Naive thymus-derived CD4-positive, alpha-beta T cell (primary cell): Measurements from ENCODE around the gene SLC22A1. TPM values are rescaled to one million over a fixed set of nuclear protein-coding genes. Genes with fewer than 3 reads are reported as not detected.

ENCODE experiments used
- ATAC-seq: fragments of 150-1000 bp; cut with Tn5 transposase; 2 replicates; pipeline ENCODE4 v1.10.0; 2021; ENCODE audit warnings: mild to moderate bottlenecking, moderate library complexity
- CTCF ChIA-PET: fragments of 350-600 bp; sonication (Branson Sonifier 250); formaldehyde crosslinking; loops from one replicate; lab custom pipeline; 2021; ENCODE audit warnings: antibody characterized with exemption; lab: Charles Lee
- POLR2A ChIA-PET: fragments of 350-600 bp; sonication (Branson Sonifier 250); formaldehyde crosslinking; loops from one replicate; lab custom pipeline; 2021; ENCODE audit warnings: antibody characterized with exemption, inconsistent platforms; lab: Charles Lee
- DNase-seq, 9 donors: peaks; one replicate each; pipeline versions ENCODE4 v3.0.0 to v3.0.0-alpha.2; 2020 to 2022; ENCODE audit warnings: mixed read lengths in 1 of 9
- H3K27ac ChIP-seq: one replicate; pipeline ENCODE4 v1.7.0; 2013; ENCODE audit warnings: mild to moderate bottlenecking, low read depth, low read length, moderate library complexity
- H3K27me3 ChIP-seq, 2 donors: one replicate each; pipeline ENCODE4 v1.7.0; 2013; ENCODE audit warnings: low read length in 2 of 2, mild to moderate bottlenecking in 2 of 2, moderate library complexity in 2 of 2; ENCODE audit not compliant: control insufficient read depth in 2 of 2, insufficient read depth in 2 of 2
- H3K36me3 ChIP-seq, 3 experiments: 1 replicate in 2 of 3; 2 replicates in 1 of 3; pipeline ENCODE4 v1.7.0; 2013; ENCODE audit warnings: low read length in 3 of 3, mild to moderate bottlenecking in 3 of 3, moderate library complexity in 1 of 3; ENCODE audit not compliant: insufficient read depth in 3 of 3, control insufficient read depth in 2 of 3
- H3K4me1 ChIP-seq, 2 donors: one replicate each; pipeline ENCODE4 v1.7.0; 2013; ENCODE audit warnings: low read length in 2 of 2, mild to moderate bottlenecking in 2 of 2, moderate library complexity in 1 of 2; ENCODE audit not compliant: control insufficient read depth in 2 of 2, insufficient read depth in 2 of 2
- H3K4me3 ChIP-seq: 2 replicates; pipeline ENCODE4 v1.7.0; 2013; ENCODE audit warnings: mild to moderate bottlenecking, low read length
- H3K9me3 ChIP-seq, 3 experiments: 1 replicate in 2 of 3; 2 replicates in 1 of 3; pipeline ENCODE4 v1.7.0; 2013; ENCODE audit warnings: low read length in 3 of 3; ENCODE audit not compliant: control insufficient read depth in 2 of 3
- H3K27ac Mint-ChIP-seq, 9 donors: one replicate each; pipeline ENCODE4 v1.8.0; 2020 to 2022; ENCODE audit warnings: mixed read lengths in 9 of 9, mild to moderate bottlenecking in 8 of 9, moderate library complexity in 5 of 9, inconsistent platforms in 2 of 9
- H3K27me3 Mint-ChIP-seq, 5 donors: one replicate each; pipeline ENCODE4 v1.8.0; 2021 to 2022; ENCODE audit warnings: mixed read lengths in 5 of 5, mild to moderate bottlenecking in 1 of 5
- H3K36me3 Mint-ChIP-seq, 5 donors: one replicate each; pipeline ENCODE4 v1.8.0; 2020 to 2022; ENCODE audit warnings: mixed read lengths in 5 of 5, mild to moderate bottlenecking in 3 of 5, inconsistent platforms in 1 of 5
- H3K4me1 Mint-ChIP-seq, 7 donors: one replicate each; pipeline ENCODE4 v1.8.0; 2020 to 2022; ENCODE audit warnings: mixed read lengths in 7 of 7, mild to moderate bottlenecking in 3 of 7, inconsistent platforms in 1 of 7
- H3K4me3 Mint-ChIP-seq, 10 donors: one replicate each; pipeline ENCODE4 v1.8.0; 2020 to 2022; ENCODE audit warnings: mild to moderate bottlenecking in 10 of 10, mixed read lengths in 10 of 10, moderate library complexity in 6 of 10, inconsistent platforms in 2 of 10
- H3K9me3 Mint-ChIP-seq, 11 donors: one replicate each; pipeline ENCODE4 v1.8.0; 2020 to 2022; ENCODE audit warnings: mixed read lengths in 11 of 11, mild to moderate bottlenecking in 4 of 11, inconsistent platforms in 1 of 11, moderate library complexity in 1 of 11
- intact Hi-C, 2 donors: fragments of 100-400 bp; cut with micrococcal nuclease; formaldehyde crosslinking; loops; one replicate each; pipeline ENCODE4 v1.15.1; 2023
- polyA plus RNA-seq, 2 donors: library from polyadenylated mRNA; unstranded; fragments of 300-500 nt; fragmentation: Illumina TruSeq; gene quantifications; one replicate each; pipeline ENCODE4 v1.2.3, GENCODE V29; 2021
- total RNA-seq, 6 experiments: library from RNA in 5 of 6; stranded (reverse) in 5 of 6; gene quantifications; 1 replicate in 5 of 6; 2 replicates in 1 of 6; pipeline ENCODE4 v1.2.3 and lab custom pipeline; 2021 to 2026

SLC22A1 gene
- total and polyA plus RNA-seq, 7 experiments from 2014 or later, result 0.39 to 2.2 (median 1.3) TPM; not detected in 3

GRCh38 chr6:160147146-160147536 lies 25.5 kb downstream of the SLC22A1 start:
- no peak overlapping the region for H3K27ac Mint-ChIP-seq
- Histone ChIP-seq H3K27ac (no peak overlapping the region), H3K9me3 (no peaks in the 10 kb centered on the region), H3K4me3 (no peak overlapping the region), H3K27me3 (no peaks in the 10 kb centered on the region), H3K4me1 (no peaks in the 10 kb centered on the region), H3K36me3 (no peaks in the 10 kb centered on the region)
- H3K36me3 Mint-ChIP-seq, result peaks cover 2 to 37% (median 21%) of the 10 kb centered on the region in 5 donors
- ChIA-PET CTCF (no interaction called here), POLR2A (no interaction called here)
- DNase-seq (no peak), ATAC-seq (no peak)
- H3K4me3 Mint-ChIP-seq, result no peak overlapping the region
- intact Hi-C loops, result no loop called here
- peaks cover 0 to 13% (median 0%) of the 10 kb centered on the region in 5 donors for H3K27me3 Mint-ChIP-seq
- H3K4me1 Mint-ChIP-seq, result no peaks in the 10 kb centered on the region
- peaks cover 0 to 22% (median 8%) of the 10 kb centered on the region in 11 donors for H3K9me3 Mint-ChIP-seq

DNA sequence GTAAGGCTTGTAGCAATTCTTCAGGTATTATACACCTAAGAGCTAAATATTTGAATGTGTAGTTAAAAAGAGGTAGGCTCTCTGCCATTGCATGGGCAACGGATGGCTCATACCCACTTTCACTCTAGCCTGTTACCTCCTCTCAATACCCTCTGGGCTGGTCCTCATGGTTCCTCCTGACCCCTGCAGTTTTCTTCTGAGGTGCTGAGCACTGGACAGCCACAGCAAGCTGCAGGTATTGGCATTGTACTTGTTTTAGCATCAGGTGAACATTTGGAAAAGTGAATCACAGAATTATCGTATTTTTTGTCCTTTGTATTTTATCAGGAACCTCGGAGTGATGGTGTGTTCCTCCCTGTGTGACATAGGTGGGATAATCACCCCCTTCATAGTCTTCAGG lies 32.9 kb downstream of the SLC22A1 start:
- H3K9me3 Mint-ChIP-seq, result peaks cover 0 to 42% (median 12%) of the 10 kb centered on the region in 11 donors
- Histone ChIP-seq H3K9me3 (no peaks in the 10 kb centered on the region), H3K36me3 (no peaks in the 10 kb centered on the region), H3K4me3 (no peak overlapping the region), H3K4me1 (no peaks in the 10 kb centered on the region), H3K27ac (no peak overlapping the region), H3K27me3 (no peaks in the 10 kb centered on the region)
- no peaks in the 10 kb centered on the region for H3K4me1 Mint-ChIP-seq
- no peak overlapping the region for H3K27ac Mint-ChIP-seq
- no peak for DNase-seq
- intact Hi-C loops, result no loop called here
- ChIA-PET CTCF (no interaction called here), POLR2A (no interaction called here)
- H3K36me3 Mint-ChIP-seq, result peaks cover 0 to 34% (median 17%) of the 10 kb centered on the region in 5 donors
- ATAC-seq, result no peak
- H3K27me3 Mint-ChIP-seq, result no peaks in the 10 kb centered on the region
- no peak overlapping the region for H3K4me3 Mint-ChIP-seq

- Mint-ChIP-seq H3K4me1 (no peaks in the 10 kb centered on the region), H3K9me3 (peaks cover 0 to 23% (median 10%) of the 10 kb centered on the region in 11 donors), H3K27ac (no peak overlapping the region), H3K4me3 (no peak overlapping the region), H3K27me3 (peaks cover 0 to 10% (median 0%) of the 10 kb centered on the region in 5 donors), H3K36me3 (peaks cover 0 to 27% (median 17%) of the 10 kb centered on the region in 5 donors)
- intact Hi-C loops, result no loop called here
- Histone ChIP-seq H3K9me3 (no peaks in the 10 kb centered on the region), H3K27me3 (no peaks in the 10 kb centered on the region), H3K4me1 (no peaks in the 10 kb centered on the region), H3K36me3 (no peaks in the 10 kb centered on the region), H3K27ac (no peak overlapping the region), H3K4me3 (no peak overlapping the region)
- DNase-seq (no peak), ATAC-seq (no peak)
- CTCF ChIA-PET, result no interaction called here
- POLR2A ChIA-PET, result no interaction called here
Measured at GRCh38 chr6:160156842-160157241, 35.2 kb downstream of the SLC22A1 start.

- Histone ChIP-seq H3K4me3 (no peak overlapping the region), H3K27me3 (no peaks in the 10 kb centered on the region), H3K9me3 (no peaks in the 10 kb centered on the region), H3K36me3 (no peaks in the 10 kb centered on the region), H3K4me1 (no peaks in the 10 kb centered on the region), H3K27ac (no peak overlapping the region)
- intact Hi-C loops, result no loop called here
- DNase-seq (no peak), ATAC-seq (no peak)
- peaks cover 0 to 12% (median 3%) of the 10 kb centered on the region in 5 donors for H3K36me3 Mint-ChIP-seq
- peaks cover 0 to 10% (median 4%) of the 10 kb centered on the region in 11 donors for H3K9me3 Mint-ChIP-seq
- ChIA-PET POLR2A (no interaction called here), CTCF (no interaction called here)
- no peak overlapping the region for H3K4me3 Mint-ChIP-seq
- H3K27me3 Mint-ChIP-seq, result peaks cover 0 to 16% (median 6%) of the 10 kb centered on the region in 5 donors
- no peaks in the 10 kb centered on the region for H3K4me1 Mint-ChIP-seq
- no peak overlapping the region for H3K27ac Mint-ChIP-seq
Measured at GRCh38 chr6:160160450-160160849, 38.8 kb downstream of the SLC22A1 start.

- Mint-ChIP-seq H3K27ac (no peak overlapping the region), H3K9me3 (peaks cover 0 to 12% (median 4%) of the 10 kb centered on the region in 11 donors), H3K4me3 (no peak overlapping the region), H3K4me1 (no peaks in the 10 kb centered on the region), H3K27me3 (peaks cover 0 to 16% (median 6%) of the 10 kb centered on the region in 5 donors), H3K36me3 (peaks cover 0 to 9% (median 0%) of the 10 kb centered on the region in 5 donors)
- DNase-seq (no peak), ATAC-seq (no peak)
- no peaks in the 10 kb centered on the region for H3K27me3 ChIP-seq
- H3K4me1 ChIP-seq, result no peaks in the 10 kb centered on the region
- no peaks in the 10 kb centered on the region for H3K9me3 ChIP-seq
- H3K27ac ChIP-seq, result no peak overlapping the region
- ChIA-PET POLR2A (no interaction called here), CTCF (no interaction called here)
- H3K36me3 ChIP-seq, result no peaks in the 10 kb centered on the region
- intact Hi-C loops, result no loop called here
- no peak overlapping the region for H3K4me3 ChIP-seq
Measured at GRCh38 chr6:160160929-160161646, 39.5 kb downstream of the SLC22A1 start.

DNA sequence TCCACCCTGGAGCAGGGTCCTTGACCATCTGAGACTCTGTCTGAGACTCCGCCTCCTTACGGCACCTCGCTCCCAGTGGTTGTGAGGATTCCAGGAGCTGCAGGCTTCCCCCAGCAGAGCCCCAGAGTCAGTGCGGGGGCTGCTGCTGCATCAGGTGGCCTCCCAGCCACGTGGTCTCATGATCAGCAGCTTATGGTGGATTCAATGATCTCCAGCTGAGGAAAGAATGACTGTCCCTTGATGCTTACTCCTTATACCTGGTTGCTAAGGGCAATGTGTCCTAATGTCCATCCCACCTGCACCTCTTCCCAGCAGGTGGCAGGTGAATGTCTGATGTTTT lies 40.0 kb downstream of the SLC22A1 start:
- Mint-ChIP-seq H3K4me1 (no peaks in the 10 kb centered on the region), H3K4me3 (no peak overlapping the region), H3K36me3 (peaks cover 0 to 9% (median 0%) of the 10 kb centered on the region in 5 donors), H3K27ac (no peak overlapping the region), H3K9me3 (peaks cover 0 to 17% (median 4%) of the 10 kb centered on the region in 11 donors), H3K27me3 (peaks cover 0 to 16% (median 6%) of the 10 kb centered on the region in 5 donors)
- Histone ChIP-seq H3K27ac (no peak overlapping the region), H3K27me3 (no peaks in the 10 kb centered on the region), H3K9me3 (no peaks in the 10 kb centered on the region), H3K36me3 (no peaks in the 10 kb centered on the region), H3K4me1 (no peaks in the 10 kb centered on the region), H3K4me3 (no peak overlapping the region)
- no peak for DNase-seq
- ChIA-PET POLR2A (no interaction called here), CTCF (no interaction called here)
- intact Hi-C loops, result no loop called here
- no peak for ATAC-seq

GRCh38 chr6:160162030-160162566 lies 40.5 kb downstream of the SLC22A1 start:
- intact Hi-C loops, result no loop called here

More at GRCh38 chr6:160162030-160162566, 40.5 kb downstream of the SLC22A1 start:
- Mint-ChIP-seq H3K4me1 (no peaks in the 10 kb centered on the region), H3K36me3 (peaks cover 0 to 9% (median 0%) of the 10 kb centered on the region in 5 donors), H3K4me3 (no peak overlapping the region), H3K27me3 (peaks cover 0 to 16% (median 6%) of the 10 kb centered on the region in 5 donors), H3K27ac (no peak overlapping the region), H3K9me3 (peaks cover 0 to 18% (median 4%) of the 10 kb centered on the region in 11 donors)
- DNase-seq (no peak), ATAC-seq (no peak)
- Histone ChIP-seq H3K4me1 (no peaks in the 10 kb centered on the region), H3K9me3 (no peaks in the 10 kb centered on the region), H3K27ac (no peak overlapping the region), H3K27me3 (no peaks in the 10 kb centered on the region), H3K36me3 (no peaks in the 10 kb centered on the region), H3K4me3 (no peak overlapping the region)
- ChIA-PET CTCF (no interaction called here), POLR2A (no interaction called here)
